Measurements from ENCODE around the gene TOMM70.

DNA sequence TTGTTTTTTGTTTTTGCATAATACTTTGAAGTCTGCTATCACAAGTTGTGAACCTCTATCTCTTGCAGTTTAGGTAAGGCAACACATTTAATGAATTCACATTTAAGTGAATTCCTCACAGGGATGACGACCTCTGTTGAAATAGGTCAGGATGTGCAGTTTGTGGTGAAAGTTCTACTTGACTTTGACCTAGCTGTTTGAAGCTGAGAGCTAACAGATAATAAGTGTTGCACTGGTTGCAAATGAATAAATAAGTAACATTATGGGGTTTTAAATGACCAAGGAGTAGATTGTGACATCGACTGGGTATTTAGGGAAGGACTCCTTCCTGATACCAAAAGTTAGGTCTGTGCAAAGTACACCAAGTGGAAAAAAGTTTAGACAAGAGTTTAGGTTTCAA is 42.5 kb downstream of the TOMM70 start:
- TF ChIP-seq, protein P1, sequence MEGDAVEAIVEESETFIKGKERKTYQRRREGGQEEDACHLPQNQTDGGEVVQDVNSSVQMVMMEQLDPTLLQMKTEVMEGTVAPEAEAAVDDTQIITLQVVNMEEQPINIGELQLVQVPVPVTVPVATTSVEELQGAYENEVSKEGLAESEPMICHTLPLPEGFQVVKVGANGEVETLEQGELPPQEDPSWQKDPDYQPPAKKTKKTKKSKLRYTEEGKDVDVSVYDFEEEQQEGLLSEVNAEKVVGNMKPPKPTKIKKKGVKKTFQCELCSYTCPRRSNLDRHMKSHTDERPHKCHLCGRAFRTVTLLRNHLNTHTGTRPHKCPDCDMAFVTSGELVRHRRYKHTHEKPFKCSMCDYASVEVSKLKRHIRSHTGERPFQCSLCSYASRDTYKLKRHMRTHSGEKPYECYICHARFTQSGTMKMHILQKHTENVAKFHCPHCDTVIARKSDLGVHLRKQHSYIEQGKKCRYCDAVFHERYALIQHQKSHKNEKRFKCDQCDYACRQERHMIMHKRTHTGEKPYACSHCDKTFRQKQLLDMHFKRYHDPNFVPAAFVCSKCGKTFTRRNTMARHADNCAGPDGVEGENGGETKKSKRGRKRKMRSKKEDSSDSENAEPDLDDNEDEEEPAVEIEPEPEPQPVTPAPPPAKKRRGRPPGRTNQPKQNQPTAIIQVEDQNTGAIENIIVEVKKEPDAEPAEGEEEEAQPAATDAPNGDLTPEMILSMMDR (IDR thresholded peaks at IDR 0.05; ENCODE audit: low read length): no peak
- TF ChIP-seq EZH2phosphoT487 (IDR thresholded peaks at IDR 0.05; ENCODE audit: low read length): no peak
- no peak for TF ChIP-seq EZH2 (optimal IDR thresholded peaks at IDR 0.05; ENCODE audit: low read depth, low read length)
